MCF 10A (cell line): ENCODE results near the gene SOCS3. TPM values are rescaled to one million over a fixed set of nuclear protein-coding genes. Genes with fewer than 3 reads are reported as not detected.

Experiments
- BruUV-seq: library from RNA; stranded (reverse); fragments of 400-500 nt; replicated peaks from 2 replicates; lab custom pipeline; 2021; lab: Mats Ljungman, UMichigan
- CTCF ChIA-PET: fragments of 300-600 bp; sonication (Branson Sonifier 250); formaldehyde crosslinking; extraction: SDS; loops from one replicate; lab custom pipeline; 2021; ENCODE audit warnings: antibody characterized with exemption, inconsistent platforms; lab: Yijun Ruan, JAX
- POLR2A ChIA-PET: fragments of 300-600, 350-650 bp; sonication (Branson Sonifier 250); formaldehyde crosslinking; extraction: SDS; loops from one replicate; lab custom pipeline; 2020; ENCODE audit warnings: antibody characterized with exemption, inconsistent platforms; lab: Yijun Ruan, JAX
- DNase-seq: peaks from one replicate; pipeline ENCODE4 v3.0.0-alpha.2; 2018; ENCODE audit not compliant: unreplicated experiment
- H3K27ac Mint-ChIP-seq: one replicate; pipeline ENCODE4 v1.8.0; 2022; ENCODE audit warnings: mild to moderate bottlenecking, low read depth, mixed read lengths; ENCODE audit not compliant: unreplicated experiment
- H3K27me3 Mint-ChIP-seq: one replicate; pipeline ENCODE4 v1.8.0; 2022; ENCODE audit warnings: mixed read lengths; ENCODE audit not compliant: insufficient read depth, unreplicated experiment
- H3K36me3 Mint-ChIP-seq: one replicate; pipeline ENCODE4 v1.8.0; 2022; ENCODE audit warnings: mild to moderate bottlenecking, moderate library complexity, mixed read lengths; ENCODE audit not compliant: insufficient read depth, unreplicated experiment
- H3K4me1 Mint-ChIP-seq: one replicate; pipeline ENCODE4 v1.8.0; 2022; ENCODE audit warnings: mixed read lengths; ENCODE audit not compliant: insufficient read depth, unreplicated experiment
- H3K4me3 Mint-ChIP-seq: one replicate; pipeline ENCODE4 v1.8.0; 2022; ENCODE audit warnings: mild to moderate bottlenecking, moderate library complexity, mixed read lengths; ENCODE audit not compliant: unreplicated experiment
- H3K9me3 Mint-ChIP-seq: one replicate; pipeline ENCODE4 v1.8.0; 2022; ENCODE audit warnings: mixed read lengths; ENCODE audit not compliant: unreplicated experiment
- intact Hi-C: fragments of 100-400 bp; cut with micrococcal nuclease; formaldehyde crosslinking; loops from 2 replicates; pipeline ENCODE4 v1.14.1; 2022
- total RNA-seq: library from RNA; stranded (reverse); gene quantifications from 2 replicates; pipeline ENCODE4 v1.2.3, GENCODE V29; 2022
- TF ChIP-seq, protein P1 (sequence below): fragments of 200-600 bp; IDR thresholded peaks from one replicate; pipeline ENCODE4 v1.8.0; 2022; ENCODE audit warnings: antibody characterized with exemption, mild to moderate bottlenecking; ENCODE audit not compliant: unreplicated experiment

SOCS3 gene
- total RNA-seq, 1 experiment from 2014 or later: 2.5 TPM

DNA sequence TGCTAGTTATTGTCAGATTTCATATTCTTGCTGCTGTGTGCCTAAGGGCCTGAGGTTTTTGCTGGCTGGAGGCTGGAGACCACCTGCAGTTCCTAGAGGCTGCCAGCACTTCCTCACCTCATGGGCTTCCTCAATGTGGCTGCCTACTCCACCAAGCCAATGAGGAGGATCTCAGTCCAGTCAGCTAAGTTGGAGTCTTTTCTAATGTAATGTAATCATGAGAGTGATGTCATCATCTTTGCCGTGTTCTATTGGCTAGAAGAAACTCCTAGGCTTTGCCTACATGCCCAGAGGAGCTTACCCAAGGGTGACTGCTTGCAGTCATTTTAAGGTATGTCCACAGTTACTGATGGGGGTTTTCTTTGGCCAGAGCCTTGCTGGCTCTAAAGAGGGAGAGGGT lies 53.0 kb downstream of the SOCS3 start:
- no peak overlapping the region for H3K4me3 Mint-ChIP-seq
- peaks cover 5% of the 10 kb centered on the region for H3K27me3 Mint-ChIP-seq
- H3K9me3 Mint-ChIP-seq: no peaks in the 10 kb centered on the region
- CTCF ChIA-PET: no interaction called here
- peaks cover 2% of the 10 kb centered on the region for H3K36me3 Mint-ChIP-seq
- BruUV-seq: no TSS peak
- H3K27ac Mint-ChIP-seq: no peak overlapping the region
- intact Hi-C loops: no loop called here
- no peak for DNase-seq
- TF ChIP-seq, protein P1, sequence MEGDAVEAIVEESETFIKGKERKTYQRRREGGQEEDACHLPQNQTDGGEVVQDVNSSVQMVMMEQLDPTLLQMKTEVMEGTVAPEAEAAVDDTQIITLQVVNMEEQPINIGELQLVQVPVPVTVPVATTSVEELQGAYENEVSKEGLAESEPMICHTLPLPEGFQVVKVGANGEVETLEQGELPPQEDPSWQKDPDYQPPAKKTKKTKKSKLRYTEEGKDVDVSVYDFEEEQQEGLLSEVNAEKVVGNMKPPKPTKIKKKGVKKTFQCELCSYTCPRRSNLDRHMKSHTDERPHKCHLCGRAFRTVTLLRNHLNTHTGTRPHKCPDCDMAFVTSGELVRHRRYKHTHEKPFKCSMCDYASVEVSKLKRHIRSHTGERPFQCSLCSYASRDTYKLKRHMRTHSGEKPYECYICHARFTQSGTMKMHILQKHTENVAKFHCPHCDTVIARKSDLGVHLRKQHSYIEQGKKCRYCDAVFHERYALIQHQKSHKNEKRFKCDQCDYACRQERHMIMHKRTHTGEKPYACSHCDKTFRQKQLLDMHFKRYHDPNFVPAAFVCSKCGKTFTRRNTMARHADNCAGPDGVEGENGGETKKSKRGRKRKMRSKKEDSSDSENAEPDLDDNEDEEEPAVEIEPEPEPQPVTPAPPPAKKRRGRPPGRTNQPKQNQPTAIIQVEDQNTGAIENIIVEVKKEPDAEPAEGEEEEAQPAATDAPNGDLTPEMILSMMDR: no peak
- POLR2A ChIA-PET: no interaction called here
- peaks cover 6% of the 10 kb centered on the region for H3K4me1 Mint-ChIP-seq

Other genes starting within 250 kb of the SOCS3 start
- gene TMC6, start 231.3 kb downstream of the SOCS3 start, total RNA-seq: 3.1 and 7.3 TPM in 2 replicates
- gene TMC8, start 229.3 kb downstream of the SOCS3 start, total RNA-seq: not detected in 2 replicates
- not detected in 2 replicates for gene C17orf99, start 213.7 kb downstream of the SOCS3 start, total RNA-seq
- gene SYNGR2, start 191.5 kb downstream of the SOCS3 start, total RNA-seq: 52.2 and 54.2 TPM in 2 replicates
- gene TK1, start 173.0 kb downstream of the SOCS3 start, total RNA-seq: 8.5 and 21.4 TPM in 2 replicates
- gene AFMID, start 172.7 kb downstream of the SOCS3 start, total RNA-seq: 18.7 and 22.2 TPM in 2 replicates
- 24.6 and 45.6 TPM in 2 replicates for gene BIRC5, start 145.8 kb downstream of the SOCS3 start, total RNA-seq
- not detected in 2 replicates for gene TMEM235, start 128.4 kb downstream of the SOCS3 start, total RNA-seq
- 25.7 and 31.8 TPM in 2 replicates for gene PGS1, start 18.6 kb upstream of the SOCS3 start, total RNA-seq
- gene DNAH17, start 217.3 kb upstream of the SOCS3 start, total RNA-seq: not detected in 2 replicates